Activated CD8-positive, alpha-beta T cell treated with anti-CD3 and anti-CD28 coated beads for 36 hours (primary cell): ENCODE data around the gene DPEP2. TPM values are rescaled to one million over a fixed set of nuclear protein-coding genes. Genes with fewer than 3 reads are reported as not detected.

Experiments used
- ATAC-seq: fragments of 200-7000 bp; cut with Tn5 transposase; one replicate; pipeline ENCODE4 v1.10.0; 2021; ENCODE audit warnings: mild to moderate bottlenecking, moderate library complexity
- CTCF ChIA-PET: fragments of 350-600 bp; sonication (Branson Sonifier 250); formaldehyde crosslinking; loops from one replicate; lab custom pipeline; 2021; ENCODE audit warnings: antibody characterized with exemption; lab: Charles Lee
- POLR2A ChIA-PET: fragments of 350-600 bp; sonication (Branson Sonifier 250); formaldehyde crosslinking; loops from one replicate; lab custom pipeline; 2021; ENCODE audit warnings: antibody characterized with exemption; lab: Charles Lee
- DNase-seq: peaks from one replicate; pipeline ENCODE4 v3.0.0-alpha.2; 2020
- H3K27ac Mint-ChIP-seq: one replicate; pipeline ENCODE4 v1.8.0; 2021; ENCODE audit warnings: mild to moderate bottlenecking, mixed read lengths
- H3K27me3 Mint-ChIP-seq: one replicate; pipeline ENCODE4 v1.8.0; 2021; ENCODE audit warnings: mixed read lengths
- H3K36me3 Mint-ChIP-seq: one replicate; pipeline ENCODE4 v1.8.0; 2021; ENCODE audit warnings: low read depth, mixed read lengths
- H3K4me1 Mint-ChIP-seq: one replicate; pipeline ENCODE4 v1.8.0; 2021; ENCODE audit warnings: low read depth, mixed read lengths
- H3K4me3 Mint-ChIP-seq: one replicate; pipeline ENCODE4 v1.8.0; 2021; ENCODE audit warnings: mild to moderate bottlenecking, moderate library complexity, mixed read lengths
- H3K9me3 Mint-ChIP-seq: one replicate; pipeline ENCODE4 v1.8.0; 2021; ENCODE audit warnings: mixed read lengths
- intact Hi-C: fragments of 100-400 bp; cut with micrococcal nuclease; formaldehyde crosslinking; loops from one replicate; pipeline ENCODE4 v1.10.0; 2022
- total RNA-seq, 2 experiments: library from RNA; stranded (reverse); gene quantifications; one replicate each; pipeline ENCODE4 v1.2.3, GENCODE V29; 2021
- TF ChIP-seq, protein P1 (sequence below): fragments of 200-600 bp; IDR thresholded peaks from one replicate; pipeline ENCODE4 v1.8.0; 2022; ENCODE audit warnings: antibody characterized with exemption, mild to moderate bottlenecking

Gene DPEP2
- total RNA-seq, 2 experiments from 2014 or later: 2.9 TPM

DNA sequence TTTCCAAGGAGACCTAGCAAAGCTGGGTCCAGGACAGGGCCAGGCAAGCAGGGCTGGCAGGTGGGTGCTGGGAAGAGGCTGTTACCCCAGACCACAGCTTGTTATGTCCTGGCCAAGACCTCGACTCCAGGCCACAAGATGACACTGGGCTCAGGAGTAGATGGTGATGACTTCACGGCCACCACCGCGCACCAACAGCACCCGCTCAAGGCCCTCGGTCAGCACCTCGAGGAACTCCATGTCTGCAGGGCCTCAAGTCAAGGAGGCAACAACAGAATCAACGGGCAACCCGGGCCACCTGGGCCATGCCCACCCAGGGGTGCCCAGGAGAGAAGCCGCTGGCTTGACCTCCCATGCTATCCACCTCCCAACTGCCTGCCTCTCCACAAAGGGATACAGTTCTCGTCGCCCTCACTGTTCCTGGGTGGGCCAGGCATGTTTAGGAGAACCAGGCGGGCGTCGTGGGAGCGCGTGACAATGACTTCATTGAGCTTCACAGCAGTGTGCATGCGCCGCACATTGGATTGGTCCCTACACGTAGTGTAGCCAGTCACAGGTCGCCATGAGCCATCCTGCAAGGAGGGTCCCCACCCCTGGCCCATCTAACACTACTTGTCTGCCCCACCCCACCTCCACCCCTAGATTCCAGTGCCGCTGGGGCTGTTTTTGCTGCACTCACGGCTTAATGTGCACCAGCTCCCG is 54.4 kb downstream of the DPEP2 start:
- ATAC-seq (no peak), DNase-seq (no peak)
- CTCF ChIA-PET: interaction anchor here (1.1 kb wide), 1 partner anchor 55 kb away, joined by 3 read pairs; no protein-coding TSS in a partner anchor
- Mint-ChIP-seq H3K4me3 (no peak overlapping the region), H3K27ac (no peak overlapping the region), H3K4me1 (peaks cover 19% of the 10 kb centered on the region), H3K36me3 (peaks cover 19% of the 10 kb centered on the region), H3K27me3 (no peaks in the 10 kb centered on the region), H3K9me3 (no peaks in the 10 kb centered on the region)
- POLR2A ChIA-PET: interaction anchor here (1.0 to 1.4 kb wide), 2 partner anchors 9 to 79 kb away, joined by 3 to 6 read pairs; partner anchors contain the start of gene DUS2
- intact Hi-C loops: no loop called here
- TF ChIP-seq, protein P1, sequence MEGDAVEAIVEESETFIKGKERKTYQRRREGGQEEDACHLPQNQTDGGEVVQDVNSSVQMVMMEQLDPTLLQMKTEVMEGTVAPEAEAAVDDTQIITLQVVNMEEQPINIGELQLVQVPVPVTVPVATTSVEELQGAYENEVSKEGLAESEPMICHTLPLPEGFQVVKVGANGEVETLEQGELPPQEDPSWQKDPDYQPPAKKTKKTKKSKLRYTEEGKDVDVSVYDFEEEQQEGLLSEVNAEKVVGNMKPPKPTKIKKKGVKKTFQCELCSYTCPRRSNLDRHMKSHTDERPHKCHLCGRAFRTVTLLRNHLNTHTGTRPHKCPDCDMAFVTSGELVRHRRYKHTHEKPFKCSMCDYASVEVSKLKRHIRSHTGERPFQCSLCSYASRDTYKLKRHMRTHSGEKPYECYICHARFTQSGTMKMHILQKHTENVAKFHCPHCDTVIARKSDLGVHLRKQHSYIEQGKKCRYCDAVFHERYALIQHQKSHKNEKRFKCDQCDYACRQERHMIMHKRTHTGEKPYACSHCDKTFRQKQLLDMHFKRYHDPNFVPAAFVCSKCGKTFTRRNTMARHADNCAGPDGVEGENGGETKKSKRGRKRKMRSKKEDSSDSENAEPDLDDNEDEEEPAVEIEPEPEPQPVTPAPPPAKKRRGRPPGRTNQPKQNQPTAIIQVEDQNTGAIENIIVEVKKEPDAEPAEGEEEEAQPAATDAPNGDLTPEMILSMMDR: no peak

DNA sequence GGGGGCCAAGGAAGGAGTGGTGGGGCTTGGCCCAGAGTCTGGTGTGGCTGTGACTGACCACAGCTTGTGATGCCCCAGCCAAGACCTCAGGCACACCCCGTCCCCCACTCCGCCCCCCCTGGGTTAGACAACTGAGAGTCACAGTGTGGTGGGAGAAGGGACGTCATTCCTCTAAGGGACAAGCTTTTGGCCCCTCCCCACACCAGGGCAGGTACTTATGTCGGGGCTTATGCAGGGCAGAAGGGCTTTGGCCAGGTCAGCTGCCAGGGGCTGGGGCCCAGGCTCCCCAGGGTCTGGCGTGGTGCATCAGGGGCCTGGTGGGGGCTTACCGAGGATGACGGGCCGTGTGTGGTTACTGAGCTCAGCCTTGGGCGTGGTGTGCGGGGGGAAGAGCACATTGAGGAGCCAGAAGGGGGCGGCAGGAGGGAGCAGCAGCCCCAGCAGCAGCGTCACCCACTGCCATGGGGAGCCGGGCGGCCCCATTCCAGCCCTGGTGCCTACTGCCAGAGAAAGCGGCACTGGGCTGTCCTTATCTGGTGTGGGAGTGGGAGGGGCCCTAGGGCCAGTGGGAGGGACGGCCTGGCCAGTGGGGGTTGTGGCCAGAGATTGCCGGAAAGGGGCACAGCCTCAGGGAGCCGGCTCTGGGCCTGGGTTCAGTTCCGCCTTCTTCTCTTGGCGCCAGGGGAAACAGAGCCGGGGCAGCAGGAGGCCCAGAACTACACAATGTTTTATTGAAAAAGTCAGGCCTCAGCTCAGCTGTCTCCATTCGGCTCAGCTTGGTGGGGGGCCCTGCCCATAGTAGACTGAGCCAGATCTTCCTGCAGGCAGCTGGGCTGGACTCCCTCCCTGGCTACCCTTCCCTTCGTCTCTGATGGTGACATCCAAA is 55.4 kb downstream of the DPEP2 start, which contains the start of gene LCAT:
TSS of gene LCAT (minus strand) at position 502 of the 886 bp plus-strand sequence. CDS start at position 483, 19 bp downstream.
- DNase-seq (no peak), ATAC-seq (no peak)
- no peak within 1 kb of the TSS for H3K4me3 Mint-ChIP-seq
- peaks cover 24% of the 10 kb centered on the region for H3K36me3 Mint-ChIP-seq
- no peak within 1 kb of the TSS for H3K27ac Mint-ChIP-seq
- CTCF ChIA-PET: no interaction called here
- H3K9me3 Mint-ChIP-seq: no peaks in the 10 kb centered on the region
- TF ChIP-seq, protein P1: no peak
- POLR2A ChIA-PET: interaction anchor here (0.6 to 1.2 kb wide), 2 partner anchors 10 to 85 kb away, joined by 3 to 4 read pairs; no protein-coding TSS in a partner anchor
- H3K27me3 Mint-ChIP-seq: no peaks in the 10 kb centered on the region
- H3K4me1 Mint-ChIP-seq: peaks cover 28% of the 10 kb centered on the region
- intact Hi-C loops: no loop called here

DNA sequence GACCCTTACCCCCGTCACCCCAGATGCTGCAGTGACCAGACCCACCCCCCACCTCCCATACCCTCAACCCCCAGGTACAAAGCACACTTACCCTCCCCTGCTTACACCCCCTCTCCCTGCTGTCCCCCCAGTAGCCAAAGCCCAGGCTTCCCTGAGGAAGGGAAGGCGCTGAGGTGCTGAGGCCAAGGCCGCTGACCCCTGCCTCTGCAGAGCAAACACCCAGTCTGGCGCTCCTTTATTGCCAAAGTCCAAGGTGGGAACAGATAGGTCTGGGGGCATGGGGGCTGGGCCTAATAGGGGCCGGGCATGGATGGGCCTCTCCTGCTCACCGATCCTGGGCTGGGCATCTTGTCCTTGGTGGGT is 56.0 kb downstream of the DPEP2 start:
- Mint-ChIP-seq H3K9me3 (no peaks in the 10 kb centered on the region), H3K4me1 (peaks cover 30% of the 10 kb centered on the region), H3K36me3 (peaks cover 24% of the 10 kb centered on the region), H3K4me3 (no peak overlapping the region), H3K27me3 (no peaks in the 10 kb centered on the region), H3K27ac (no peak overlapping the region)
- ChIA-PET CTCF (interaction anchor here (1.1 to 3.4 kb wide), 6 partner anchors 8 to 98 kb away, joined by 3 to 19 read pairs (median 12); partner anchors contain the start of genes DPEP2NB and NRN1L), POLR2A (interaction anchor here (1.2 kb wide), 1 partner anchor 10 kb away, joined by 3 read pairs; no protein-coding TSS in a partner anchor)
- no peak for ATAC-seq
- DNase-seq: no peak
- intact Hi-C loops: no loop called here
- TF ChIP-seq, protein P1: no peak

DNA sequence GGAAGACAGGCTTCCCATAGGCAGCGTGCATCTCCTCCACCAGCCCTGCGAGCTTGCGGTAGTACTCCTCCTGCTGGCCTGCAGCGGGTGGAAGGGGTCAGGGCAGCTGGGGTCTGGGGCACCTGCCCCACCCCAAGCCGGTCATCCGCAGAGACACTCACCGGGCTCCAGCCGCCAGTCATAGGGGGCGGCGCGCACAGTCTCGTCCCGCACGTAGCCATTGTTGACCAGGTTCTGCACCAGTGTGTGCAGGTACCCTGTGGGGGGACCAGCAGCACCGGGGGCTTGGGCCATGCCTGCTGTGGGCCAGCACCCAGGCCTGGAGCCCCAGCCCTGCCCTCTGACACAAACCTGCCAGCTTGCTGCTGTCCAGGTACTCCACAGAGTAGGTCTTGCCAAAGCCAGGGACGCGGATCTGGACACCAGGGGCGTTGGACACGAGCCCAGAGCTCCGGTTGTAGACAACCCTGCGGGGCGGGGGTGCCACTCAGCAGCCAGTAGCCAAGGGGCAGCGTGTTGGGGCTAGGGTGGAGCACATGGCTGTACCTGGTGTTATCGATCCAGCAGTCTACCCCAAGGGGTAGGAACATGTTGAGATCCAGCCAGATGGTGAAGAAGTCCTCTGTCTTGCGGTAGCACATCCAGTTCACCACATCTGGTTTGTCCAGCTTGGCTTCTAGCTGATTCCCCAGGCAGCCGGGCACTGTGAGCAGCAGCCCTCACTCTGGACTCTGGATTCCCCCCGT is 56.6 kb downstream of the DPEP2 start:
- DNase-seq (no peak), ATAC-seq (no peak)
- peaks cover 24% of the 10 kb centered on the region for H3K36me3 Mint-ChIP-seq
- intact Hi-C loops: no loop called here
- H3K9me3 Mint-ChIP-seq: no peaks in the 10 kb centered on the region
- H3K4me1 Mint-ChIP-seq: peaks cover 30% of the 10 kb centered on the region
- TF ChIP-seq, protein P1: peak; percentile 15
- no peak overlapping the region for H3K27ac Mint-ChIP-seq
- no peak overlapping the region for H3K4me3 Mint-ChIP-seq
- CTCF ChIA-PET: interaction anchor here (0.6 to 4.4 kb wide), 26 partner anchors 8 to 196 kb away, joined by 3 to 21 read pairs (median 4); partner anchors contain the start of genes DPEP2NB and NRN1L
- no peaks in the 10 kb centered on the region for H3K27me3 Mint-ChIP-seq
- POLR2A ChIA-PET: interaction anchor here (0.7 to 1.8 kb wide), 7 partner anchors 9 to 109 kb away, joined by 3 to 6 read pairs (median 3); partner anchors contain the start of gene CTRL
